ENCODE data around the gene ZNF239.
"Not testable (repeated sequence)": the region's sequence is repeated elsewhere in the genome, so short reads cannot be mapped to it uniquely, and the experiment has no call there.

The ZNF239 gene

GRCh38 chr10:43607199-43607573, 32.8 kb upstream of the ZNF239 start:
- no peak for DNase-seq (ENCODE audit: low read depth)
- TF ChIP-seq CTCF (conservative IDR thresholded peaks at IDR 0.05; ENCODE audit: control insufficient read depth, insufficient read depth, low read depth, low read length), result no peak
- peak overlapping the region; percentile 71 for H3K4me3 ChIP-seq (ENCODE audit: control insufficient read depth, low read depth, low read length)

- peak within 1 kb of the TSS; percentile 71 for H3K4me3 ChIP-seq (ENCODE audit: control insufficient read depth, low read depth, low read length)
- peak; percentile 67 for DNase-seq (ENCODE audit: low read depth)
- no peak for TF ChIP-seq CTCF (conservative IDR thresholded peaks at IDR 0.05; ENCODE audit: control insufficient read depth, insufficient read depth, low read depth, low read length)
Observed at GRCh38 chr10:43606323-43607198, 32.1 kb upstream of the ZNF239 start, which contains the start of gene ZNF485. Gene ZNF485 (plus strand): TSS chr10:43606438. CDS start chr10:43607051, 613 bp downstream.

DNA sequence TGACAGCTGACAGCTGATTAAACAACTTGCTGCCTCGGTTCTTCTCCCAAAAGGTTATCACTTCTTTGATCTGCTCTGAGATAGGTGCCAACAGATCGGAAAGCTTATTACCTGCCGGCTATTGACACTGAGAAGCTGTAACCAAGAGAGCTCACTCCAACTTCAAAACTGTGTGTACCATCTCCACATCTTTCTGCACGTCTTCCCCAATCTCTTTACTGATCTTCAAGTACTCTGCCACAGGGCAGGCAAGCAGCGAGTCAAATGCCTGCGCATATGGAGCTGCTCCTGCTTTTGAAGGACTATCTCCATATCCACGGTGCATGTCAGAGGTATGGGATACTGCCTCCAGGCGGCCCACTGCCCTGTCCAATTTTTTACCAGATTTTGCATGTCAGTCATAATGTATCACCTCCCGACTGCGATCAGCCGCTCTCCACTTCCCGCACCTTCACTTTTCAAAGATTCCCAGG, 31.5 kb upstream of the ZNF239 start:
- peak; percentile 4 for TF ChIP-seq CTCF (conservative IDR thresholded peaks at IDR 0.05; ENCODE audit: control insufficient read depth, insufficient read depth, low read depth, low read length)
- DNase-seq (ENCODE audit: low read depth), result no peak
- H3K4me3 ChIP-seq (ENCODE audit: control insufficient read depth, low read depth, low read length), result peak overlapping the region; percentile 71

- DNase-seq (ENCODE audit: low read depth); H3K4me3 ChIP-seq (ENCODE audit: control insufficient read depth, low read depth, low read length): not testable (repeated sequence)
Observed at GRCh38 chr10:43601576-43601975, 27.2 kb upstream of the ZNF239 start.

DNA sequence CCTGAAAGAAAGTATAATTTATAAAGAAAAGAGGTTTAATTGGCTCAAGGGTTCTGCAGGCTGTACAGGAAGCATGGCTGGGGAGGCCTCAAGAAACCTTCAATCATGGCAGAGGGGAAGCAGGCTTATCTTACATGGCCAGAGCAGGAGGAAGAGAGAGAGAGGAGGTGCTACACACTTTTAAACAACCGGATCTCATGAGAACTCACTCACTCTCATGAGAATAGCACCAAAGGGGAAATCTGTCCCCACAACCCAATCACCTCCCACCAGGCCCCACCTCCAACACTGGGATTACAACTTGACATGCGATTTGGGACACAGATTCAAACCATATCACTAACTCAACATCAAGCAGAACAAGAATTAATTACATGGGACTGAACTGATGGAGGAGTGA, 24.9 kb upstream of the ZNF239 start:
- TF ChIP-seq CTCF (conservative IDR thresholded peaks at IDR 0.05; ENCODE audit: control insufficient read depth, insufficient read depth, low read depth, low read length), result no peak

DNA sequence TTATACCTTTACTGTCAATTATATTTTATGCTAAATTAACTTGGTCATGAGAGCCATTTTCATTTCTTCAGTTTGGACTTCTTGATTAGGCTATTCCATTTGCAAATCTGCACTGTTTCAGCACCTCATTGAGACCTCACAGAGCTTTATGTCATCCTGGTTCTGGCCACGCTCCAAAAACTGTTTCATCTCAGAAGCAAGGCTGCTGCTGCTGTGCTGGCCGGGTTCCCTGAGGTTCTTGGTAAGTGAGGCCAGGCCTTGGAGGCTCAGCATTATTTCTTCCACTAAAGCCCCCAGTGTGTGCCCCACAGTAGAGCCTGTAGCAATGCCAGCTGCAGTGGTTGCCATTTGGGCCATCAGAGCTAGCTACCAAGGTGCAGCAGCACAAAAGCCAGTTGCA, 24.0 kb upstream of the ZNF239 start:
- no peak overlapping the region for H3K4me3 ChIP-seq (ENCODE audit: control insufficient read depth, low read depth, low read length)
- no peak for TF ChIP-seq CTCF (conservative IDR thresholded peaks at IDR 0.05; ENCODE audit: control insufficient read depth, insufficient read depth, low read depth, low read length)
- peak; percentile 59 for DNase-seq (ENCODE audit: low read depth)

More for the DNA sequence above, 24.9 kb upstream of the ZNF239 start:
- no peak overlapping the region for H3K4me3 ChIP-seq (ENCODE audit: control insufficient read depth, low read depth, low read length)
- DNase-seq (ENCODE audit: low read depth), result no peak

GRCh38 chr10:43596546-43596945, 22.1 kb upstream of the ZNF239 start:
- DNase-seq (ENCODE audit: low read depth), result no peak
- H3K4me3 ChIP-seq (ENCODE audit: control insufficient read depth, low read depth, low read length), result no peak overlapping the region
- TF ChIP-seq CTCF (conservative IDR thresholded peaks at IDR 0.05; ENCODE audit: control insufficient read depth, insufficient read depth, low read depth, low read length), result no peak
